PC-9 (cell line): ENCODE results near the gene ZNF444. TPM values are rescaled to one million over a fixed set of nuclear protein-coding genes. Genes with fewer than 3 reads are reported as not detected.
A peak's percentile ranks its signal among the peaks of the same experiment; 100 is the strongest.

ENCODE experiments used
- BruUV-seq: library from RNA; stranded (reverse); fragments of 400-500 nt; replicated peaks from 2 replicates; lab custom pipeline; 2021; lab: Mats Ljungman, UMichigan
- CTCF ChIA-PET: fragments of 300-600 bp; sonication (Branson Sonifier 250); formaldehyde crosslinking; loops from one replicate; lab custom pipeline; 2022; ENCODE audit warnings: antibody characterized with exemption; lab: Charles Lee
- POLR2A ChIA-PET: fragments of 300-600 bp; sonication (Branson Sonifier 250); formaldehyde crosslinking; loops from one replicate; lab custom pipeline; 2022; ENCODE audit warnings: antibody characterized with exemption; ENCODE audit not compliant: unreplicated experiment; lab: Charles Lee
- DNase-seq, 2 experiments: peaks; one replicate each; pipeline versions ENCODE4 v3.0.0 to v3.0.0-alpha.2; 2015 to 2022; ENCODE audit warnings: mixed read lengths in 1 of 2
- H2AFZ ChIP-seq: fragments of 200-600 bp; sonication (generic); 2 replicates; pipeline ENCODE4 v1.8.1; 2017; ENCODE audit warnings: antibody characterized with exemption
- H3F3A ChIP-seq: fragments of 200-600 bp; sonication (generic); 2 replicates; pipeline ENCODE4 v1.8.1; 2017; ENCODE audit warnings: antibody characterized with exemption, mild to moderate bottlenecking, low read depth; ENCODE audit not compliant: insufficient read depth
- H3K27ac ChIP-seq: fragments of 200-600 bp; sonication (generic); 2 replicates; pipeline ENCODE4 v1.6.1; 2016; ENCODE audit warnings: mixed run types
- H3K27me3 ChIP-seq: fragments of 200-600 bp; sonication (generic); 2 replicates; pipeline ENCODE4 v1.6.1; 2016; ENCODE audit warnings: low read depth, mixed run types; ENCODE audit not compliant: insufficient read depth
- H3K36me3 ChIP-seq: fragments of 200-600 bp; sonication (generic); 2 replicates; pipeline ENCODE4 v1.6.1; 2016; ENCODE audit warnings: low read depth, mixed run types
- H3K4me1 ChIP-seq: fragments of 200-600 bp; sonication (generic); replicated peaks from 2 replicates; pipeline ENCODE4 v1.6.1; 2016; ENCODE audit warnings: mixed run types; ENCODE audit not compliant: insufficient read depth
- H3K4me2 ChIP-seq: fragments of 200-600 bp; sonication (generic); 2 replicates; pipeline ENCODE4 v1.6.1; 2017; ENCODE audit warnings: mixed run types
- H3K4me3 ChIP-seq: fragments of 200-600 bp; sonication (generic); 2 replicates; pipeline ENCODE4 v1.6.1; 2016; ENCODE audit warnings: mixed run types
- H3K79me2 ChIP-seq: fragments of 200-600 bp; sonication (generic); 2 replicates; pipeline ENCODE4 v1.6.1; 2017; ENCODE audit warnings: low read depth, mixed run types
- H3K9me2 ChIP-seq: fragments of 200-600 bp; sonication (generic); 2 replicates; pipeline ENCODE4 v1.8.1; 2017; ENCODE audit warnings: mild to moderate bottlenecking; ENCODE audit not compliant: insufficient read depth
- H3K9me3 ChIP-seq: fragments of 200-600 bp; sonication (generic); 2 replicates; pipeline ENCODE4 v1.8.1; 2016; ENCODE audit warnings: low read depth; ENCODE audit not compliant: insufficient read depth
- H4K20me1 ChIP-seq: fragments of 200-600 bp; sonication (generic); 2 replicates; pipeline ENCODE4 v1.8.1; 2017; ENCODE audit not compliant: insufficient read depth
- CTCF ChIP-seq: fragments of 200-600 bp; sonication (generic); conservative IDR thresholded peaks from 2 replicates; pipeline ENCODE4 v1.6.1; 2017; ENCODE audit warnings: mixed run types, antibody characterized with exemption, mild to moderate bottlenecking, moderate library complexity
- EZH2 ChIP-seq: fragments of 200-600 bp; sonication (generic); IDR thresholded peaks from 2 replicates; pipeline ENCODE4 v1.8.0; 2017; ENCODE audit warnings: antibody characterized with exemption, low read depth
- intact Hi-C: fragments of 100-400 bp; cut with micrococcal nuclease; formaldehyde crosslinking; loops from one replicate; pipeline ENCODE4 v1.10.0; 2022; ENCODE audit not compliant: unreplicated experiment
- total RNA-seq: library from RNA; stranded (reverse); gene quantifications from 2 replicates; pipeline ENCODE4 v1.2.3, GENCODE V29; 2021

Gene ZNF444
- total RNA-seq, 1 experiment from 2014 or later = 50.5 TPM

- Histone ChIP-seq H3K4me2 (peak overlapping the region; percentile 91), H3K79me2 (peaks cover 63% of the 10 kb centered on the region), H3K9me3 (no peaks in the 10 kb centered on the region), H3F3A (peaks cover 44% of the 10 kb centered on the region), H2AFZ (no peak overlapping the region), H4K20me1 (peaks cover 51% of the 10 kb centered on the region), H3K36me3 (no peaks in the 10 kb centered on the region; the same call in 1 of the 2 replicates), H3K4me1 (peaks cover 39% of the 10 kb centered on the region), H3K9me2 (no peaks in the 10 kb centered on the region), H3K4me3 (peak overlapping the region; percentile 64), H3K27ac (peak overlapping the region; percentile 100), H3K27me3 (no peaks in the 10 kb centered on the region)
- BruUV-seq = no TSS peak
- POLR2A ChIA-PET = no interaction called here
- CTCF ChIA-PET = no interaction called here
- intact Hi-C loops = no loop called here
- no peak for TF ChIP-seq EZH2
- no peak for TF ChIP-seq CTCF
- DNase-seq = no peak
These were observed 48.1 kb upstream of the ZNF444 start for GRCh38 chr19:56092685-56093631.

- Histone ChIP-seq H3K9me2 (no peaks in the 10 kb centered on the region), H3F3A (peaks cover 44% of the 10 kb centered on the region), H3K4me2 (no peak overlapping the region), H3K4me1 (peaks cover 38% of the 10 kb centered on the region), H3K36me3 (no peaks in the 10 kb centered on the region; the same call in 1 of the 2 replicates), H3K79me2 (peaks cover 57% of the 10 kb centered on the region), H3K4me3 (no peak overlapping the region), H4K20me1 (peaks cover 50% of the 10 kb centered on the region), H3K27me3 (no peaks in the 10 kb centered on the region), H2AFZ (no peak overlapping the region), H3K9me3 (no peaks in the 10 kb centered on the region), H3K27ac (0 out of 2 replicates have a peak overlapping the region, but pooled peaks have one; percentile 23)
- ChIA-PET CTCF (no interaction called here), POLR2A (no interaction called here)
- TF ChIP-seq EZH2 = no peak
- TF ChIP-seq CTCF = no peak
- DNase-seq = no peak
- intact Hi-C loops = no loop called here
- no TSS peak for BruUV-seq
These were observed 46.6 kb upstream of the ZNF444 start for GRCh38 chr19:56094449-56094848.

- H3F3A ChIP-seq = peaks cover 25% of the 10 kb centered on the region
- H3K36me3 ChIP-seq = no peaks in the 10 kb centered on the region; the same call in 1 of the 2 replicates
- H3K4me2 ChIP-seq = no peak overlapping the region
- BruUV-seq = no TSS peak
- POLR2A ChIA-PET = no interaction called here
- H3K27ac ChIP-seq = no peak overlapping the region
- H2AFZ ChIP-seq = no peak overlapping the region
- H3K9me3 ChIP-seq = no peaks in the 10 kb centered on the region
- H3K9me2 ChIP-seq = no peaks in the 10 kb centered on the region
- intact Hi-C loops = no loop called here
- TF ChIP-seq EZH2 (no peak), CTCF (no peak)
- peaks cover 18% of the 10 kb centered on the region for H3K4me1 ChIP-seq
- H4K20me1 ChIP-seq = peaks cover 48% of the 10 kb centered on the region
- no peak overlapping the region for H3K4me3 ChIP-seq
- no peaks in the 10 kb centered on the region for H3K27me3 ChIP-seq
- CTCF ChIA-PET = no interaction called here
- DNase-seq = no peak
- H3K79me2 ChIP-seq = peaks cover 51% of the 10 kb centered on the region
These were observed 44.4 kb upstream of the ZNF444 start for GRCh38 chr19:56096665-56097064.
